Neuronal stem cell (in vitro differentiated cells): ENCODE results near the gene CMC1. TPM values are rescaled to one million over a fixed set of nuclear protein-coding genes. Genes with fewer than 3 reads are reported as not detected.
"Not testable (repeated sequence)": the region's sequence is repeated elsewhere in the genome, so short reads cannot be mapped to it uniquely, and the experiment has no call there.

ENCODE experiments used
- DNase-seq: peaks from one replicate; pipeline ENCODE4 v3.0.0-alpha.2; 2013; ENCODE audit warnings: low spot score
- H2AFZ ChIP-seq: one replicate; pipeline ENCODE4 v1.6.1; 2013; ENCODE audit warnings: mild to moderate bottlenecking, low read length, inconsistent platforms
- H2AK5ac ChIP-seq: 2 replicates; pipeline ENCODE4 v1.6.1; 2013; ENCODE audit warnings: low read depth, mild to moderate bottlenecking, inconsistent platforms, low read length, moderate library complexity, mixed read lengths
- H2BK120ac ChIP-seq: 2 replicates; pipeline ENCODE4 v1.6.1; 2013; ENCODE audit warnings: low read depth, mild to moderate bottlenecking, inconsistent platforms, low read length, moderate library complexity, mixed read lengths
- H2BK12ac ChIP-seq: one replicate; pipeline ENCODE4 v1.6.1; 2013; ENCODE audit warnings: low read length, inconsistent platforms
- H2BK15ac ChIP-seq: 2 replicates; pipeline ENCODE4 v1.6.1; 2013; ENCODE audit warnings: mild to moderate bottlenecking, low read length, inconsistent platforms, mixed read lengths
- H2BK5ac ChIP-seq: one replicate; pipeline ENCODE4 v1.6.1; 2013; ENCODE audit warnings: inconsistent platforms, mild to moderate bottlenecking, low read length, moderate library complexity
- H3K14ac ChIP-seq: one replicate; pipeline ENCODE4 v1.6.1; 2013; ENCODE audit warnings: low read length, inconsistent platforms
- H3K18ac ChIP-seq: 2 replicates; pipeline ENCODE4 v1.6.1; 2013; ENCODE audit warnings: low read length, inconsistent platforms
- H3K23ac ChIP-seq: 2 replicates; pipeline ENCODE4 v1.6.1; 2013; ENCODE audit warnings: low read depth, mild to moderate bottlenecking, mixed read lengths, low read length, inconsistent platforms; ENCODE audit not compliant: poor library complexity
- H3K27ac ChIP-seq: replicated peaks from 3 replicates; pipeline ENCODE4 v1.5.1; 2013; ENCODE audit warnings: low read length, inconsistent platforms
- H3K27me3 ChIP-seq, 3 experiments: 2 replicates each; pipeline ENCODE4 v1.6.1; 2013; ENCODE audit warnings: low read length in 3 of 3, mild to moderate bottlenecking in 2 of 3, inconsistent platforms in 1 of 3, low read depth in 1 of 3, mixed read lengths in 1 of 3, moderate library complexity in 1 of 3; ENCODE audit not compliant: control insufficient read depth in 3 of 3, insufficient read depth in 3 of 3
- H3K36me3 ChIP-seq, 2 donors: replicated peaks in 1 of 2; 2 replicates each; pipeline ENCODE4 v1.6.1; 2013; ENCODE audit warnings: low read length in 2 of 2; ENCODE audit not compliant: control insufficient read depth in 2 of 2, insufficient read depth in 2 of 2
- H3K4ac ChIP-seq: 2 replicates; pipeline ENCODE4 v1.6.1; 2013; ENCODE audit warnings: inconsistent platforms, mild to moderate bottlenecking, low read length, moderate library complexity
- H3K4me1 ChIP-seq, 2 donors: 1 replicate in 1 of 2; 2 replicates in 1 of 2; pipeline ENCODE4 v1.6.1; 2013; ENCODE audit warnings: low read length in 2 of 2, low read depth in 1 of 2; ENCODE audit not compliant: control insufficient read depth in 2 of 2, insufficient read depth in 1 of 2
- H3K4me2 ChIP-seq: one replicate; pipeline ENCODE4 v1.6.1; 2013; ENCODE audit warnings: mild to moderate bottlenecking, low read length, inconsistent platforms; ENCODE audit not compliant: insufficient read depth, poor library complexity, severe bottlenecking
- H3K4me3 ChIP-seq, 2 donors: 2 replicates each; pipeline ENCODE4 v1.5.1; 2013; ENCODE audit warnings: low read length in 2 of 2, mild to moderate bottlenecking in 2 of 2, inconsistent platforms in 1 of 2, moderate library complexity in 1 of 2
- H3K79me1 ChIP-seq: one replicate; pipeline ENCODE4 v1.6.1; 2013; ENCODE audit warnings: low read depth, mild to moderate bottlenecking, inconsistent platforms, low read length, moderate library complexity
- H3K9ac ChIP-seq: one replicate; pipeline ENCODE4 v1.6.1; 2013; ENCODE audit warnings: mild to moderate bottlenecking, low read depth, low read length, inconsistent platforms; ENCODE audit not compliant: poor library complexity
- H3K9me3 ChIP-seq, 2 donors: replicated peaks in 1 of 2; 2 replicates each; pipeline versions ENCODE3 to v1.6.1; 2013; ENCODE audit warnings: low read length in 2 of 2, mild to moderate bottlenecking in 2 of 2, inconsistent platforms in 1 of 2, low read depth in 1 of 2, mixed read lengths in 1 of 2, moderate library complexity in 1 of 2; ENCODE audit not compliant: control insufficient read depth in 2 of 2, insufficient read depth in 1 of 2
- H4K8ac ChIP-seq: one replicate; pipeline ENCODE4 v1.6.1; 2013; ENCODE audit warnings: low read depth, mild to moderate bottlenecking, inconsistent platforms, low read length, moderate library complexity
- H4K91ac ChIP-seq: one replicate; pipeline ENCODE4 v1.6.1; 2013; ENCODE audit warnings: low read length, low read depth, mild to moderate bottlenecking, inconsistent platforms; ENCODE audit not compliant: poor library complexity
- WGBS, 2 donors: extraction: QIAGEN DNeasy Blood & Tissue Kit; methylation state at CpG; one replicate each; pipeline ENCODE4 v1.1.7; 2013; ENCODE audit warnings: missing lambda C conversion rate in 2 of 2, mixed read lengths in 1 of 2; ENCODE audit not compliant: insufficient read length in 2 of 2, insufficient replicate concordance in 1 of 2; ENCODE audit errors: extremely low coverage in 2 of 2; 5-methylcytosine and 5-hydroxymethylcytosine counted together
- polyA plus RNA-seq, 2 experiments: library from polyadenylated mRNA; stranded (reverse); fragments of 200-250 nt; gene quantifications; one replicate each; pipeline ENCODE4 v1.2.3, GENCODE V29; 2013

The CMC1 gene, protein sequence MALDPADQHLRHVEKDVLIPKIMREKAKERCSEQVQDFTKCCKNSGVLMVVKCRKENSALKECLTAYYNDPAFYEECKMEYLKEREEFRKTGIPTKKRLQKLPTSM
- polyA plus RNA-seq (2013, experiment 1 of 2): 63.7 TPM
- polyA plus RNA-seq (2013, experiment 2 of 2): 63.2 TPM

DNA sequence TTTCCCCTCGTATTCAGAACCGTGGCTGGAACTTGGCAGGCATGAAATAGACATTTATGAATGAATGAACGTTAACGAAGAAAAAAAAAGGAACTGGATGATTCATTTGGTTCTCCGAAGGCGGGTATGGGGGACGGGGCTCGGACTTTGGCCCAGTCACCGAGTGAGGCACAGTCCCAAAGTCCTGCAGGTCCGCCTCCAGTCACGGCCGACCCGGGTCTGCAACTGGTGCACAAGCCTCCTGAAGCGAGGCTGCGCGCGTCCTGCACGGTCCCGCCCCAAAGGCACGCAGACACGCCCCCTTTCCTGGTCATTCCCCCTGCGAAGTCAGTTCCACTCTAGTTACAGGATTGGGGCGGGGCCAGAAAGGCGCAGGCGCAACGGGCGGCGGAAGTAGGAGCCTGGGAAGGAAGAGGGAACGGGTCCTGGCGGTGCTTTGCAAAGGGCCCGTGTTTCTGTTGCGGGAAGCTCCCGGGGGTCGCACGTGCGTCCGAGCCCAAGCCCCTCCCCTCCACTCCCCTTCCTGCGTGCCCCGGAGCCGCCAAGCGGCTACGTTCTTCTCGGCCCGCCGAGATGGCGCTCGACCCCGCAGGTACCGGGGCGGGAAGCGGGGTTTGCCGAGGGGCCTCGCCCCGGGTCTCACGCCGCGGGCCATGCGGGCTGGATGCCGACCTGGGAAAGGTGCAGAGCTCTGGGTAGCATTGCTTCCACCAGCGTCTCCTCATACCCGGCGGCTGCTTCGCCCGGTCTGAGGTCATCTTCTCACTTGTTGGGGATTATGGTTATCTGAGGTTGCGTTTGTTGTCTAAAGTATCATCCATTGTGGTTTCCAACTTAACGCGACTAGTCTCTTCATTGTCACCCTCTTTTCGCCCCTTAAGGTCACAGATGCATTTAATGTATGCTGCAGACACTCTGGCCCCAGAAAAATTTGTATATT is at the start of gene CMC1:
TSS of gene CMC1 (plus strand) at position 399 of the 940 bp plus-strand sequence. CDS start at position 574, 175 bp downstream.
- Histone ChIP-seq H2BK5ac (no peak within 1 kb of the TSS), H3K4me3 (peak within 1 kb of the TSS; percentile 73 to 86), H2BK15ac (no peak within 1 kb of the TSS), H3K4ac (no peak within 1 kb of the TSS), H3K9ac (peak within 1 kb of the TSS; percentile 78), H3K9me3 (no peaks in the 10 kb centered on the region), H2BK120ac (no peak within 1 kb of the TSS), H4K8ac (no peak within 1 kb of the TSS), H3K23ac (peak within 1 kb of the TSS; percentile 90), H4K91ac (no peak within 1 kb of the TSS), H3K4me1 (peaks cover 4% of the 10 kb centered on the region in 2 donors), H3K27ac (peak within 1 kb of the TSS; percentile 47), H2AFZ (peak within 1 kb of the TSS; percentile 97), H3K27me3 (no peaks in the 10 kb centered on the region), H3K36me3 (no peaks in the 10 kb centered on the region), H2BK12ac (no peak within 1 kb of the TSS), H3K4me2 (peak within 1 kb of the TSS; percentile 54), H3K18ac (peak within 1 kb of the TSS; percentile 76), H2AK5ac (no peak within 1 kb of the TSS), H3K79me1 (no peaks in the 10 kb centered on the region), H3K14ac (no peak within 1 kb of the TSS)
- WGBS, 2 donors: no CpG with 5 or more reads among the region's 68 CpGs
- peak; percentile 93 for DNase-seq

GRCh38 chr3:28198161-28198560 is 43.3 kb upstream of the CMC1 start:
- H3K23ac ChIP-seq: no peak overlapping the region
- no peak overlapping the region for H3K14ac ChIP-seq
- no peaks in the 10 kb centered on the region for H3K27me3 ChIP-seq
- no peak overlapping the region for H3K4me3 ChIP-seq
- no peak overlapping the region for H3K9ac ChIP-seq
- no peak overlapping the region for H3K18ac ChIP-seq
- H3K4me2 ChIP-seq: no peak overlapping the region
- H3K36me3 ChIP-seq: no peaks in the 10 kb centered on the region
- H2AFZ ChIP-seq: no peak overlapping the region
- no peak overlapping the region for H4K91ac ChIP-seq
- DNase-seq: no peak
- H3K27ac ChIP-seq: no peak overlapping the region
- H3K4ac ChIP-seq: no peak overlapping the region
- H2AK5ac ChIP-seq: no peak overlapping the region
- no peaks in the 10 kb centered on the region for H3K9me3 ChIP-seq
- no peak overlapping the region for H2BK15ac ChIP-seq
- no peaks in the 10 kb centered on the region for H3K4me1 ChIP-seq
- H4K8ac ChIP-seq: no peak overlapping the region
- no CpG with 5 or more reads among the region's 3 CpGs for WGBS, 2 donors
- no peaks in the 10 kb centered on the region for H3K79me1 ChIP-seq
- no peak overlapping the region for H2BK12ac ChIP-seq
- H2BK5ac ChIP-seq: no peak overlapping the region
- H2BK120ac ChIP-seq: no peak overlapping the region

GRCh38 chr3:28198974-28199373 is 42.4 kb upstream of the CMC1 start:
- Histone ChIP-seq H4K91ac (no peak overlapping the region), H3K4me2 (no peak overlapping the region), H2BK120ac (no peak overlapping the region), H2AK5ac (no peak overlapping the region), H2BK12ac (no peak overlapping the region), H3K4ac (no peak overlapping the region), H3K36me3 (no peaks in the 10 kb centered on the region), H3K9ac (no peak overlapping the region), H3K18ac (no peak overlapping the region), H4K8ac (no peak overlapping the region), H3K27ac (no peak overlapping the region), H3K79me1 (no peaks in the 10 kb centered on the region), H3K27me3 (no peaks in the 10 kb centered on the region), H3K14ac (no peak overlapping the region), H2BK5ac (no peak overlapping the region), H3K4me3 (no peak overlapping the region), H2BK15ac (no peak overlapping the region), H3K4me1 (no peaks in the 10 kb centered on the region), H2AFZ (no peak overlapping the region), H3K9me3 (no peaks in the 10 kb centered on the region), H3K23ac (no peak overlapping the region)
- no peak for DNase-seq
- WGBS, 2 donors: 100% methylated on average over 1 of the region's 3 CpGs; no CpG with 5 or more reads in 1 of the 2 donors

DNA sequence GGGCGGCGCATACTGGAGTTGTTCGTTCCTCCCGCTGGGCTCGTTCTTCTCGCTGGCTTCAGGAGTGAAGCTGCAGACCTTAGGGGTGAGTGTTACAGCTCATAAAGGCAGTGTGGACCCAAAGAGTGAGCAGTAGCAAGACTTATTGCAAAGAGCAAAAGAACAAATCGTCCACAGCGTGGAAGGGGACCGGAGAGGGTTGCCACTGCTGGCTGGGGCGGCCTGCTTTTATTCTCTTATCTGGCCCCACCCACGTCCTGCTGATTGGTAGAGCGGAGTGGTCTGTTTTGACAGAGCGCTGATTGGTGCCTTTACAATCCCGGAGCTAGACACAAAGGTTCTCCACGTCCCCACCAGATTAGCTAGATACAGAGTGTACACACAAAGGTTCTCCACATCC is 41.8 kb upstream of the CMC1 start:
- not testable (repeated sequence) for H3K4me3 ChIP-seq, H3K79me1 ChIP-seq
- no CpG with 5 or more reads among the region's 15 CpGs for WGBS, 2 donors

More for the DNA sequence above, 41.8 kb upstream of the CMC1 start:
- not testable (repeated sequence) for H3K27ac ChIP-seq, H2AFZ ChIP-seq, H3K27me3 ChIP-seq, H3K4me2 ChIP-seq, H3K4ac ChIP-seq, H2BK15ac ChIP-seq, DNase-seq, H2BK120ac ChIP-seq, H2BK5ac ChIP-seq, H4K91ac ChIP-seq, H2BK12ac ChIP-seq, H4K8ac ChIP-seq, H3K9ac ChIP-seq, H3K18ac ChIP-seq, H2AK5ac ChIP-seq, H3K9me3 ChIP-seq, H3K23ac ChIP-seq, H3K36me3 ChIP-seq, H3K4me1 ChIP-seq
- peak overlapping the region; percentile 89 for H3K14ac ChIP-seq
